ENCODE measurements around the gene AVPR2. TPM values are rescaled to one million over a fixed set of nuclear protein-coding genes. Genes with fewer than 3 reads are reported as not detected.

The AVPR2 gene
- total RNA-seq (ENCODE audit: low replicate concordance), result 0.12 TPM in 1 of 2 replicates, not detected in the other

DNA sequence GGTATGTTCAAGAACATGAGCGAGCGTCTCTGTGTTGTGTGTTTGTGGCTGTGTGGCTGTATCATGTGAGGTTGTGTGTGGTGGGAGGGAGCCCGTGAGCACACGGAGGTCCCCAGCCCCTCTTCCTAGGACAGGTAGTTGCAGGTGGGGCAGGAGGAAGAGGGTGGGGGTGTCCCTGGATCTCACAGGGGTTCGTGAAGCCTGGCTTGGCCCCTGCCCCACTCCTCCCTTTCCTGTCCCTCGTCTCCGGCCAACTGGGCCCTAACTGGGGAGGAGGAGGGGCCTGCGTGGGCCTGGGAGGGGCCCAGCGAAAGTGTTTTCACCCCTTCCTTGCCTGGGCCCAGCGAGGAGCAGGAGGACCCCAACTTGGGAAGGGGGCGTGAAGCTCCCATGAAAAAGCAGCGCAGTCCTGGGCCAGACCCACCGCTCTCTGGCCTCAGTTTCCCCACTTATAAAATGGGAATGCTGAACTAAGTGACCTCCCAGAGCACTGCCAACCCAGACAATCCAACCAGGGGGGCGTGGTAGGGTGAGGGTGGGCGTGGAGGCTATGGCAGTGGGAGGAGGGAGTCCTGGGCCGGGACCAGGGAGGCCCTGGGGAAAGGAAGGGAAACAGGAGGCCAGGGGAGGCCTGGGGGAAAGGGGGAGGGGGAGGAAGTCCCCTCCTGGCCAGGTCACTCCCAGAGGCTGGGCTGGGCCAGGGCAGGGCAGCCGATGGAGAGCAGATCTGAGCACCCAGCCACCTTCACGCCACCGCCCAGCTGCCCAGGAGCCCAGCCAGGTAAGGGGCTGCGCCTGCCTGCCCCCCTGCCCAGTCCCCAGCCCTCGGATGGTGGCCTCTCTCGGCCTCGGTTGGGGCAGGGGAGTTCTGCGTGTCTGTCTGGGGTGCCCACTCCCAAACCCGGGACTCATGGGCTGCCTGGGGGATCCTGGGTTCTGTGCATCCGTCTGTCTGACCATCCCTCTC lies at the start of gene AVPR2:
AVPR2 (plus strand) TSS at position 683 of the 967 bp plus-strand sequence. CDS start 473 bp downstream, outside the sequence.

DNA sequence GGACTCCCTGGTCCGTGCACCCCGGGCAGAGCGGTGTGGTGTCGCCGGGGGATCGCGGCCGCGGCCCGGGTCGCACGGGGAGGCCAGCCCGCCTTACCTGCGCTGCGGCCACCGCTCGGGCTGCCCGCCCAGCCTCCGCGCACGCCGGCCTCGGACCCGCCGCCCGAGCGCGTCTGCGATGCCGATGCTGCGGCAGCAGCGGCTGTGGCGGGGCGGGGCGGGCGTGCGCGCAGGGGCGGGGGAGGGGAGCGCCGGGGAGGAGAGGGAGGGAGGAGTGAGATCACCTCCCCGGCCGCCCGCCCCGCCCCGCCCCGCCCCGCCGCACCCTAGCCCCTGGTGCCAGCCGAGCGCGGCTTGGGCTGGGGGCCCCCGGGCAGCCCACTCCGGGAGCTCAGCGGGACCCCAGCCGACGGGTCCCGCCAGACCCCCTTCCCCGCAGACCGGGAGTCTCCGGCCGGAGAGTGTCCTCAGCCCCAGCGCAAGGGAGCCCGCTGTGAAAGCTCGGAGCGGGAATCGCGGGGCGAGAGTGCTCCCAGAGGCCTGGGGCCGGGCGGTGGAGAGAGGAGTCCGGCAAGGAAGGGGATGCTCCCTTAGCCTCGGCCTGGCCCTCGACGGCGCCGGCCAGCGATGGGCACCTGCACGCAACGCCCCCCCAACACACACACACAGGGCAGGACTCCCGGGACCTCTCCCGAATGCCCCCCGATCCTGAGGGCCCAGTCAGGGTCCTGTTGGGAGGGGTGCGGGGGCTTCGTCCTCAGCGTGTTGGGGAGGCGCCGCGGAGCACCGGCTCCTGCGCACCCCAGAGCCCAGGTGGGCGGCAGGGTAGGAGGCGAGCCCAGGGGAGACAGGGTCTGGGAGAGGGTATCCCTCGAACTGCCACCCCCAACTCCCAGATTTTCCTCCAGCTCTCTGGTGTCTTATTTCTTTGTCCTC lies 18.2 kb upstream of the AVPR2 start, which contains the start of gene L1CAM:
L1CAM (minus strand) TSS at position 206 of the 936 bp plus-strand sequence. CDS start 10,337 bp downstream, outside the sequence.

DNA sequence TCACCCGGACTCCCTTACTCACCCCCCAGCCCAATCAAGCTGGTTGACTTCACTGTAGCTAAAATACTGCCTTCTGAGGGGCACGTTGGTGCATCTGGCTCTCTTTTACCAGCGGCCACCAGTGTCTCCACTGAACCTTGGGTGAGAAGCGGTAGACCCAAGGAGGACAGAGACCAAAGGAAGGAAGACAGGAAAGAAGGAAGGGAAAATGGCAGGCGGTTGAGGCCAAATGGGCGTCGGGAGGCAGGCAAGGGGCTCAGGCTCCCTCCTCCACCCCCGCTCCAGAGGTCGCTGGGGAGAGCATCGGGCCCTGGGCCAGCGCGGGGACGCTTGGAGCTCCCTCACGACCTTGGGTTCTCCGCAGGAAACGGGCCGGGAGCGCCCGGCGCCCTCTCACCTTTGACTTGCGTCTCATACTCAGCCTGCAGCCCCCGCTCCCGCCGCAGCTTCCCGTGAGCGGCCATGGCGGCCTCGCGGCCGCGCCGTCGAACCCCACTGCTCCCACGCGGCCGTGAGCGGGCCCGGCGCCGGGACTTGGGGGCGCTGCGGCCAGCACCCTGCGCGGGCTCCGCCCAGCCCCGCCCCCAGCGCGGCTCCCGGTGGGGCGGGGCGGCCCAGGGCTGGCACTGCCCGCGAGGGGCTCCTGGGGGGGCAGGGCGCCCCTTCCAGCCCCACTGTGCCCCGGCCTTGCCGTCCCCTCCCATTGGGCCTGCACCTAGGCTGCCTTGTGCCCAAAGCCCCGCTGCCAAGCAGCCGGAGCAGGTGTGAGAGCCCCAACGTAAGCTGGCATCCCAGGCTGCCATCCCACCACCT lies 21.5 kb downstream of the AVPR2 start, which contains the start of gene ARHGAP4:
ARHGAP4 (minus strand) TSS at position 526 of the 813 bp plus-strand sequence; CDS start at position 464, 62 bp downstream.

DNA sequence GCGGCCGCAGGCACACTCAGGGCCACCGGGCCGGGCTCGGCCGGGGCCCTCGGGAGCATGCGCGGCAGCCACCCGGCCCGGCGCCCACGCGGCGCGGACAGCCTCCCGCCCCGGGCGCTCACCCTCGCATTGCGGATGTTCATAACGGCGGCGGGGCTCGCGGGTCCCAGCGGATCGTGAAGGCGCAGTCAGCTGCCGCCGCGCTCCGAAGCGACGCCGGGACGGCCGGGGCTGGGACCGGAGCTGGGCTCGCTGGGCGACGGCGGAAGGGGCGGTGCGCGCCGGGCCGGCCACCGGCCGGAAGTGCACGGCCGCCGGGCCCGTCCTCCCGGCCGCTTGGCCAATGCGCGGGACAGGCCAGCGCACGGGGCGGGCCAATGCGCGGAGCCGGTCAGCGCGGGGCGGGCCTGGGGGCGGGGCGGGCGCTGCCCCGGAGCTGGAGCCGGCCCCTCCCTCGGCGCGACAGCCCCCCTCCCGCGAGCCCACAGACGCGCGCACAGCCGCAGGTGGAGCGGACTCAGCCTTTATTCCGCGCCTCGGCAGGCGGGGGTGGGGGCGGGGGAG lies 30.4 kb downstream of the AVPR2 start, which contains the start of gene NAA10:
NAA10 (minus strand) TSS at position 276 of the 564 bp plus-strand sequence; CDS start at position 143, 133 bp downstream.

DNA sequence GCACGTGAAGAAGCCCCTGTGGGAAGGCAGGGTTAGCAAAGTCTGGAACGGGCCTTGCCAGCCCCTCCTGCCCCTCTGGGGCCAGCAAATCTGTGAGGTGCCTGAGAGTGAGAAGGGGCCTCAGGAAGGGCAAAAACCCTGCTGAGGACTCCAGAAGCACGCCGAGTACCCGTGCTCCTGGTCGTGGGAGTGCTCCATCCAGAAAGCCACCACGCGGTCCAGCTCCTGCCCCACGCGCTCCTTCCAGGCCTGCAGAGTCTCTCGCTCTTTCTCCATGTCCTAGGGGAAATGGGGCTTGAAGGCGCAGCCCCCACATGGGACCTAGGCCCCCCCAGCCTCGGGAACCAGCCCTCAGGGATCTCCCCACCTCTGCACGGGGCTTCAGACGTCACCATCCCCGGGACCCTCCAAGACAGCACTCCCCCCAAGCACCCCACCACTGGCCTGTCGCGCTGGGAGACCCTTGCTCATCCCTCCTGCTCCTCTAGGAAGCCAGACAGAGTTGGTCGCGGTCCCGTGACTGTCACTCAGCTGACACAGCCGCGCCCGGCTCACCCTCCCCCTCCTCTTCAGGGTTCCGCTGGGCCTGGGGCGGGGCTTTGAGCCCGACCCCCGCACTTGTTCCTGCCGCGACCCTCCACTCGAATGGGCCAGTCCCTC lies 39.8 kb downstream of the AVPR2 start, which contains the start of gene RENBP:
RENBP (minus strand) TSS at position 504 of the 660 bp plus-strand sequence; CDS start at position 471, 33 bp downstream.

Other genes with a start within 250 kb of the AVPR2 start
- gene PNCK, start 230.9 kb upstream of the AVPR2 start, total RNA-seq (ENCODE audit: low replicate concordance), result 0.30 and 0.47 TPM in 2 replicates
- 10.8 TPM in 2 replicates for gene SLC6A8, start 216.7 kb upstream of the AVPR2 start, total RNA-seq (ENCODE audit: low replicate concordance)
- gene BCAP31, start 180.3 kb upstream of the AVPR2 start, total RNA-seq (ENCODE audit: low replicate concordance), result 152 and 188 TPM in 2 replicates
- gene ABCD1, start 179.8 kb upstream of the AVPR2 start, total RNA-seq (ENCODE audit: low replicate concordance), result 8.4 and 13.5 TPM in 2 replicates
- gene PLXNB3, start 140.4 kb upstream of the AVPR2 start, total RNA-seq (ENCODE audit: low replicate concordance), result 2.5 and 4.1 TPM in 2 replicates
- gene SRPK3, start 123.6 kb upstream of the AVPR2 start, total RNA-seq (ENCODE audit: low replicate concordance), result under 0.01 and 0.30 TPM in 2 replicates
- 54.6 and 96.1 TPM in 2 replicates for gene IDH3G, start 110.3 kb upstream of the AVPR2 start, total RNA-seq (ENCODE audit: low replicate concordance)
- gene SSR4, start 110.0 kb upstream of the AVPR2 start, total RNA-seq (ENCODE audit: low replicate concordance), result 188 and 219 TPM in 2 replicates
- 0.08 and 1.1 TPM in 2 replicates for gene PDZD4, start 74.1 kb upstream of the AVPR2 start, total RNA-seq (ENCODE audit: low replicate concordance)
- 0.08 and 0.23 TPM in 2 replicates for gene L1CAM, start 18.5 kb upstream of the AVPR2 start, total RNA-seq (ENCODE audit: low replicate concordance)
- gene ARHGAP4, start 21.6 kb downstream of the AVPR2 start, total RNA-seq (ENCODE audit: low replicate concordance), result 0.90 and 2.7 TPM in 2 replicates
- 45.5 and 56.5 TPM in 2 replicates for gene NAA10, start 30.4 kb downstream of the AVPR2 start, total RNA-seq (ENCODE audit: low replicate concordance)
- 5.5 and 25.5 TPM in 2 replicates for gene RENBP, start 40.0 kb downstream of the AVPR2 start, total RNA-seq (ENCODE audit: low replicate concordance)
- 6.0 and 8.2 TPM in 2 replicates for gene HCFC1, start 67.1 kb downstream of the AVPR2 start, total RNA-seq (ENCODE audit: low replicate concordance)
- gene TMEM187, start 68.1 kb downstream of the AVPR2 start, total RNA-seq (ENCODE audit: low replicate concordance), result 7.1 and 10.1 TPM in 2 replicates
- gene IRAK1, start 115.2 kb downstream of the AVPR2 start, total RNA-seq (ENCODE audit: low replicate concordance), result 59.0 and 66.3 TPM in 2 replicates
- 11.0 and 17.7 TPM in 2 replicates for gene MECP2, start 193.0 kb downstream of the AVPR2 start, total RNA-seq (ENCODE audit: low replicate concordance)
- gene OPN1LW, start 239.6 kb downstream of the AVPR2 start, total RNA-seq (ENCODE audit: low replicate concordance), result not detected in 2 replicates

Data from smooth muscle cell of the coronary artery (primary cell).